ENCODE results near the gene NCAM1. TPM values are rescaled to one million over a fixed set of nuclear protein-coding genes. Genes with fewer than 3 reads are reported as not detected.

Gene NCAM1
- total RNA-seq, 1 experiment from 2014 or later, result 5.9 TPM

- TF ChIP-seq NR1H2 (CRISPR knock-in tag; IDR thresholded peaks at IDR 0.05) (no peak), MXD4 (CRISPR knock-in tag; IDR thresholded peaks at IDR 0.05; ENCODE audit: borderline replicate concordance) (no peak), USF1 (CRISPR knock-in tag; IDR thresholded peaks at IDR 0.05) (no peak), TEAD1 (CRISPR knock-in tag; IDR thresholded peaks at IDR 0.05) (no peak), ZBTB43 (CRISPR knock-in tag; IDR thresholded peaks at IDR 0.05) (no peak), MYBL2 (CRISPR knock-in tag; IDR thresholded peaks at IDR 0.05) (no peak), ETV6 (CRISPR knock-in tag; IDR thresholded peaks at IDR 0.05) (no peak), USF2 (CRISPR knock-in tag; IDR thresholded peaks at IDR 0.05) (no peak), NFYB (CRISPR knock-in tag; conservative IDR thresholded peaks at IDR 0.05; ENCODE audit: low read depth) (no peak), MAX (CRISPR knock-in tag; IDR thresholded peaks at IDR 0.05) (no peak), E2F1 (CRISPR knock-in tag; IDR thresholded peaks at IDR 0.05) (no peak), ZNF416 (CRISPR knock-in tag; IDR thresholded peaks at IDR 0.05) (no peak)
- H3K27me3 Mint-ChIP-seq (ENCODE audit: low read depth), result no peaks in the 10 kb centered on the region
- no peak overlapping the region for H3K4me3 Mint-ChIP-seq
- DNase-seq (ENCODE audit: low spot score), result no peak
- POLR2A ChIA-PET, result interaction anchor here (1.1 kb wide), 1 partner anchor 9 kb away, joined by 3 read pairs; no protein-coding TSS in a partner anchor
- no peaks in the 10 kb centered on the region for H3K9me3 Mint-ChIP-seq
- peaks cover 9% of the 10 kb centered on the region for H3K4me1 Mint-ChIP-seq
- no peak for ATAC-seq
- H3K27ac Mint-ChIP-seq, result no peak overlapping the region
- no peaks in the 10 kb centered on the region for H3K36me3 Mint-ChIP-seq
- CTCF ChIA-PET, result interaction anchor here (0.8 to 3.1 kb wide), 18 partner anchors 9 to 674 kb away, joined by 3 to 28 read pairs (median 4); no protein-coding TSS in a partner anchor
These were observed 153.4 kb downstream of the NCAM1 start for GRCh38 chr11:113114705-113115027.

GRCh38 chr11:113118104-113118503 lies 156.9 kb downstream of the NCAM1 start:
- H3K27me3 Mint-ChIP-seq (ENCODE audit: low read depth), result no peaks in the 10 kb centered on the region
- no peak for ATAC-seq
- no peak for DNase-seq (ENCODE audit: low spot score)
- ChIA-PET POLR2A (no interaction called here), CTCF (no interaction called here)
- H3K36me3 Mint-ChIP-seq, result no peaks in the 10 kb centered on the region
- no peak overlapping the region for H3K27ac Mint-ChIP-seq
- TF ChIP-seq ZBTB43 (CRISPR knock-in tag; IDR thresholded peaks at IDR 0.05) (no peak), ARID4B (CRISPR knock-in tag; IDR thresholded peaks at IDR 0.05; ENCODE audit: borderline replicate concordance) (no peak)
- H3K4me1 Mint-ChIP-seq, result peaks cover 21% of the 10 kb centered on the region
- no peak overlapping the region for H3K4me3 Mint-ChIP-seq
- H3K9me3 Mint-ChIP-seq, result no peaks in the 10 kb centered on the region
